Gastroesophageal sphincter (tissue), 4 donors: ENCODE results near the gene SLC35F4. TPM values are rescaled to one million over a fixed set of nuclear protein-coding genes. Genes with fewer than 3 reads are reported as not detected.

Experiments used
- ATAC-seq: fragments of 150-250 bp; one replicate; pipeline ENCODE4 v1.9.1; 2016; ENCODE audit warnings: mild to moderate bottlenecking, moderate library complexity
- H3K27ac ChIP-seq, 4 donors: fragments of 200-600 bp; sonication (generic) in 3 of 4; 1 replicate in 3 of 4; 2 replicates in 1 of 4; pipeline ENCODE4 v1.5.1; 2016 to 2019
- H3K27me3 ChIP-seq: fragments of 200-600 bp; sonication (generic); one replicate; pipeline ENCODE4 v1.5.1; 2019
- H3K36me3 ChIP-seq, 2 donors: fragments of 200-600 bp; sonication (generic); one replicate each; pipeline ENCODE4 v1.5.1; 2019; ENCODE audit warnings: control low read depth in 1 of 2
- H3K4me1 ChIP-seq, 3 donors: fragments of 200-600 bp; sonication (generic); 1 replicate in 2 of 3; 2 replicates in 1 of 3; pipeline ENCODE4 v1.5.1; 2016 to 2019; ENCODE audit warnings: control low read depth in 2 of 3
- H3K4me3 ChIP-seq, 2 donors: fragments of 200-600 bp; sonication (generic); one replicate each; pipeline ENCODE4 v1.5.1; 2019; ENCODE audit warnings: mild to moderate bottlenecking in 1 of 2, moderate library complexity in 1 of 2
- H3K9me3 ChIP-seq, 3 donors: fragments of 200-600 bp; sonication (generic); one replicate each; pipeline ENCODE4 v1.5.1; 2017 to 2019; ENCODE audit warnings: control low read depth in 2 of 3
- CTCF ChIP-seq, 4 experiments: fragments of 200-600 bp in 2 of 4; fragments of 450-650 bp in 2 of 4; sonication (generic) in 1 of 4; IDR thresholded peaks; one replicate each; pipeline ENCODE4 v1.5.1; 2017 to 2019; ENCODE audit warnings: antibody characterized with exemption in 4 of 4, mild to moderate bottlenecking in 2 of 4, moderate library complexity in 2 of 4
- EP300 ChIP-seq: sonication (generic); formaldehyde crosslinking; IDR thresholded peaks from one replicate; pipeline ENCODE4 v1.6.1; 2017; ENCODE audit warnings: antibody characterized with exemption, mild to moderate bottlenecking
- POLR2A ChIP-seq, 2 donors: fragments of 450-650 bp; IDR thresholded peaks; one replicate each; pipeline ENCODE4 v1.6.1; 2017; ENCODE audit warnings: antibody characterized with exemption in 2 of 2, mild to moderate bottlenecking in 2 of 2, moderate library complexity in 1 of 2
- POLR2AphosphoS5 ChIP-seq: sonication (generic); formaldehyde crosslinking; IDR thresholded peaks from one replicate; pipeline ENCODE4 v1.6.1; 2017; ENCODE audit warnings: antibody characterized with exemption
- WGBS, 2 donors: methylation state at CpG; one replicate each; pipeline ENCODE4 v1.1.5; 2018; ENCODE audit warnings: low coverage in 1 of 2; 5-methylcytosine and 5-hydroxymethylcytosine counted together
- total RNA-seq, 4 donors: library from RNA; depleted of rRNA; stranded (reverse); fragments of >200 nt; gene quantifications; one replicate each; pipeline ENCODE4 v1.1.0, GENCODE V29; 2016

The SLC35F4 gene
- total RNA-seq, 4 donors from 2014 or later, result not detected

DNA sequence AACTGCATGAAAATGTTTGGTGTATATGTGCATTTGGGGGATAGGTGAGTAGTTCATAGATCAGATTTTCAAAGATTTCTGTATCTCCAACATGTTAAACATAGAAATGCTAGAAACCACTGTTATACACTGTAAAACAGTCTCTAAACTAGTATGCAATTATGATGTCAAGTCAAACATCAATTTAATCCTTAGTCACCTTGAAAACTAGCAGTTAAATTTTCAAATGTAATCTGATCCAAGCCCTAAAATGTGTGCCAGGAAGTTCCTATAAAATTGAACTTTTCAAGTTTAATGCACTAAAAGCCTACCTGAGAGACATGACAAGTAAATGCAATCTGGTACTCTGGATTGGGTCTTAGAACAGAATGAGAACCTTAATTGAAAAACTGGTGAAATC, 14.5 kb downstream of the SLC35F4 start:
- Histone ChIP-seq H3K4me1 (peaks cover 0 to 9% (median 0%) of the 10 kb centered on the region in 3 donors), H3K4me3 (no peak overlapping the region), H3K36me3 (no peaks in the 10 kb centered on the region), H3K9me3 (no peaks in the 10 kb centered on the region), H3K27me3 (no peaks in the 10 kb centered on the region), H3K27ac (no peak overlapping the region)
- ATAC-seq, result no peak
- no peak for TF ChIP-seq POLR2A (IDR thresholded peaks at IDR 0.05)

GRCh38 chr14:57848786-57849185, 17.1 kb downstream of the SLC35F4 start:
- Histone ChIP-seq H3K9me3 (no peaks in the 10 kb centered on the region), H3K36me3 (no peaks in the 10 kb centered on the region), H3K4me3 (no peak overlapping the region), H3K27ac (no peak overlapping the region), H3K4me1 (peaks cover 0 to 16% (median 0%) of the 10 kb centered on the region in 3 donors), H3K27me3 (no peaks in the 10 kb centered on the region)
- 45 to 93% methylated on average over 3 of the region's 3 CpGs for WGBS, 2 donors
- no peak for TF ChIP-seq EP300
- no peak for TF ChIP-seq POLR2AphosphoS5
- TF ChIP-seq CTCF (IDR thresholded peaks at IDR 0.05), result no peak
- no peak for TF ChIP-seq POLR2A (IDR thresholded peaks at IDR 0.05)
- ATAC-seq, result no peak

- 37 to 62% methylated on average over 3 of the region's 4 CpGs for WGBS, 2 donors
- no peak overlapping the region for H3K27ac ChIP-seq
- peaks cover 0 to 16% (median 0%) of the 10 kb centered on the region in 3 donors for H3K4me1 ChIP-seq
- TF ChIP-seq POLR2AphosphoS5, result no peak
- no peak for TF ChIP-seq CTCF (IDR thresholded peaks at IDR 0.05)
- no peak for TF ChIP-seq POLR2A (IDR thresholded peaks at IDR 0.05)
- TF ChIP-seq EP300, result no peak
- no peak for ATAC-seq
- no peaks in the 10 kb centered on the region for H3K36me3 ChIP-seq
- no peaks in the 10 kb centered on the region for H3K27me3 ChIP-seq
- H3K4me3 ChIP-seq, result no peak overlapping the region
- no peaks in the 10 kb centered on the region for H3K9me3 ChIP-seq
Measured at GRCh38 chr14:57848353-57848752, 17.5 kb downstream of the SLC35F4 start.

DNA sequence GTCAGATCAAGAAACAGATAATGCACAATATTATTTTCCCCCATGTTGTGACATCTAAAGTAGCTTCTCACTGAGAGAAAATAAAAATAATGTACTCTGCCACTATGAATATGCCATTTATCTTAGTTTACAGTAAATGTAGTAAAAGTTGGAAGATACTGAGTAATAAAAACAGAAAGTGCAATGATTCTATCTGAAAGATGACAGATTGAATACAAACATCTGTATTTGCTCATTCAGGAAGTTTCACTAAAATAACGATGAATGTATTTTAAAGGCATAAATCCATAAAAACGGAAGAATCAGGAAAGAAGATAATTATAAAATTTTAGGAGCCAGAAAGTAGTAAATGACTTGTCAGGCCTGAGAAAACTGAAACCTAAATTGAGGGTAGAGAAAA, 18.2 kb downstream of the SLC35F4 start:
- Histone ChIP-seq H3K9me3 (no peaks in the 10 kb centered on the region), H3K27ac (no peak overlapping the region), H3K4me3 (no peak overlapping the region), H3K27me3 (no peaks in the 10 kb centered on the region), H3K36me3 (no peaks in the 10 kb centered on the region), H3K4me1 (peaks cover 0 to 16% (median 0%) of the 10 kb centered on the region in 3 donors)
- no peak for TF ChIP-seq CTCF (IDR thresholded peaks at IDR 0.05)
- no peak for TF ChIP-seq EP300
- TF ChIP-seq POLR2A (IDR thresholded peaks at IDR 0.05), result no peak
- TF ChIP-seq POLR2AphosphoS5, result no peak
- no peak for ATAC-seq
- WGBS, 2 donors, result 45% methylated on average over 2 of the region's 2 CpGs

DNA sequence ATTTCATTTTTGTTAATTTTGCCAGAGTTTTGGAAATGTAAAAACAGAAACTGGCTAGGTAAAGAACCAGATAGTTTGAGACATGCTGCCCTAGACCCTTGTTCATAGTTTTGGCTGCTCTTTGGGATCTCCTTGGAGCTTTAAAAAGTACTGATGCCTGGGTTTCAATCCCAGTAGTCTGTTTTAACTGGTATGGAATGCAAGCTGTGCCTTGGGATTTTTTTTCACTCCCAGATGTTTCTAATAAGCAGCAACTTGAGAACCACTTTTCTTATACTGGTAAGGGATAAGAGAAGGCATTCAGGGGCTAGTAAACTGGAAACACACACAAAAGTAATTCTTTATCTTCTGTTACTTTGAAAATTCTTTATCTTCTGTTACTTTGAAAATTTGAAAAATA, 18.8 kb downstream of the SLC35F4 start:
- no peak overlapping the region for H3K27ac ChIP-seq
- no peaks in the 10 kb centered on the region for H3K27me3 ChIP-seq
- ATAC-seq, result no peak

More for the DNA sequence above, 18.8 kb downstream of the SLC35F4 start:
- Histone ChIP-seq H3K36me3 (no peaks in the 10 kb centered on the region), H3K9me3 (no peaks in the 10 kb centered on the region), H3K4me3 (no peak overlapping the region), H3K4me1 (peaks cover 0 to 16% (median 0%) of the 10 kb centered on the region in 3 donors)
- TF ChIP-seq EP300 (no peak), CTCF (IDR thresholded peaks at IDR 0.05) (no peak), POLR2AphosphoS5 (no peak), POLR2A (IDR thresholded peaks at IDR 0.05) (no peak)
